GM21786 (cell line): ENCODE measurements around the gene FHL1.
"Not testable (repeated sequence)": the region's sequence is repeated elsewhere in the genome, so short reads cannot be mapped to it uniquely, and the experiment has no call there.

Experiments used
- ATAC-seq: cut with Tn5 transposase; IDR thresholded peaks from one replicate; pipeline ENCODE4 v1.9.1; 2021; ENCODE audit not compliant: unreplicated experiment

The FHL1 gene

DNA sequence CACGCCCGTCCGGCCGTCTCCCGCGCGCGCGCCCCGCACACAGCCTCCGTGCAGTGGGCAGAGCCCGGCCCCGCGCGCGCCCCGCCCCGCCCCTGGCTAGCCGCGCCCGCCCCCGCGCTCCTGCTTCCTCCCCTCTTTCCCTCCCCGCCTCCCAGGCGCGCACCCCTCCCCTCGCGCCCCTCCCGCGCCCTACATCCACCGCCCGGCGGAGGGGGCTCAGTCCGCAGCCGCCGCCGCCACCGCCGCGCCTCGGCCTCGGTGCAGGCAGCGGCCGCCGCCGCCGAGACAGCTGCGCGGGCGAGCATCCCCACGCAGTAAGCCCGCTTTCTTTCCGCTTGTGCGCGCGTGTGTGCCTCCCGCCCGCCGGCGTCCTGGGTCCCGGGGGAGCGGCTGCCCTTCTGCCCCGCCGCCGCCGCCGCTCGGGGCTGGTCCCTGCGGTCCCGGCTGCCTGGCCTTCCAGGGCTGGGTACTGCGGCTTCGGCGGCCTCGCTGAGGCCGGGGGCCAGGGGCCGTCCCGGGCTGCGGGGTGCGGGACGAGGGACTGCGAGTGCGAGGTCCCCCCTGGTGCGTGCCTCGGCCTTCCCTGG, at the start of gene FHL1:
Gene FHL1 (plus strand): TSS at position 219 of the 587 bp plus-strand sequence.
- ATAC-seq, result no peak

- no peak for ATAC-seq
These were observed 49.2 kb upstream of the FHL1 start for GRCh38 chrX:136097871-136098805.

GRCh38 chrX:136104936-136105335, 42.4 kb upstream of the FHL1 start:
- ATAC-seq, result no peak

GRCh38 chrX:136106920-136107528, 40.3 kb upstream of the FHL1 start:
- no peak for ATAC-seq

DNA sequence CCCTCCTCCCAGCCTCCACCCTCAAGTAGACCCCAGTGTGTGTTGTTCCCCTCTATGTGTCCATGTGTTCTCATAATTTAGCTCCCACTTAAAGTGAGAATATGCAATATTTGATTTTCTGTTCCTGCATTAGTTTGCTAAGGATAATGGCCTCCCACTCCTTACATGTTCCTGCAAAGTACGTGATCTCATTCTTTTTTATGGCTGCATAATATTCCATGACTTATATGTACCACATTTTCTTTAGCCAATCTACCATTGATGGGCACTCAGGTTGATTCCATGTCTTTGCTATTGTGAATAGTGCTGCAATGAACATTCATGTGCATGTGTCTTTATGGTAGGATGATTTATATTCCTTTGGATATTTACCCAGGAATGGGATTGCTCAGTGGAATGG, 38.4 kb upstream of the FHL1 start:
- not testable (repeated sequence) for ATAC-seq

- ATAC-seq, result no peak
These were observed 35.0 kb upstream of the FHL1 start for GRCh38 chrX:136112286-136112685.

DNA sequence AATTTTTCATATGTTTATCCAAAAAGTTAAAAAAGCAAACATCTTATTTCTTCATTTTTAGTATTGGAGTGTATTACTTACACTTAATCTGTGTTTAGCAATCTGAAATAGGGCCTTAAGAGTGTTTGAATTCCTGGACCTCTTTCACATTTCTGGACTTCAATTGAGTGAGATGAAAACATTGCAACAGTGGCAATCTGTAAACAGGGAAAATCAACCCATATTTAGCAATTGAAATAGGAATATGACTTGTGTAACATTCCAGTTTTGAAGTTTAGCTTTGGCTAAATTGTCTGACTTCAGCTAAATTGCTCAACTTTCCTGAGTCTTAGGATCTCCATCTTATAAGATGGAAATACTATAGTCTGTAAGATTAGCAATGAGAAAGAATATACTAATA, 34.6 kb upstream of the FHL1 start:
- no peak for ATAC-seq

GRCh38 chrX:136115126-136115903, 32.0 kb upstream of the FHL1 start:
- no peak for ATAC-seq

DNA sequence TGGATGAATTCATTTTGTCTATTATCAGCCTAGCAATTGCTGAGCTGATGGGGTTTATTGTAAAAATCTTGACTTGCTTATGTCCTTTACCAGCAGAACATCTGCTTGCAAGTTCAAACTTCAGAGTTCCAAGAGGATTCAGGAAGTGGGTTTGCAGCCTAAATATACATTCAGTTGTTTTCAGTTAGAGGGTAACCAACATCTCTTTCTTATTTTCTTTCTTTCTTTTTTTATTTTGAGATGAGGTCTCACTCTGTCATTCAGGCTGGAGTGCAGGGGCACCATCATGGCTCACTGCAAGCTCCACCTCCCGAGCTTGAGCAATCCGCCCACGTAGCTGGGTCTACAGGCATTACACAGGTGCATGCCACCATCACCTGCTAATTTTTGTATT, 31.4 kb upstream of the FHL1 start:
- ATAC-seq, result no peak

DNA sequence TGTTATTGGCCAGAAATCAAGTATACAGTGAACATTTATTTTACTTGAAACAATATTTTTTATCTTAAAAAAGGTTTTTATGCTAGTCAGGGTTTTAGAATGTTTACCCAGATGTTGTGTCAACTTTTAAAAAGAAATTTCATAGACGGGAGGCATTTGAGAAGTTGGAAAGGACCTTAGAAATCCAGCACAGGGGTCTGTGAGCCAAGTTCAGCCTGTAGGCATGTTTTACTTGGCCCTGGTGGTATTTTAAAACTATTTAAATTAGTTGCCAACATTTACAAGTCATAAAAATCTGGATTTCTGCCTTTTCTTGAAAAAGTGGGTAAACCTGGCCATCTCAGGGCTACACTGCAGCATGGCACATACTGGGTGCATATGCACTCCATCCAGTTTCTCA, 25.5 kb upstream of the FHL1 start:
- ATAC-seq, result no peak

- no peak for ATAC-seq
These were observed 25.1 kb upstream of the FHL1 start for GRCh38 chrX:136122207-136122606.

- ATAC-seq, result no peak
These were observed 22.2 kb upstream of the FHL1 start for GRCh38 chrX:136125106-136125505.

DNA sequence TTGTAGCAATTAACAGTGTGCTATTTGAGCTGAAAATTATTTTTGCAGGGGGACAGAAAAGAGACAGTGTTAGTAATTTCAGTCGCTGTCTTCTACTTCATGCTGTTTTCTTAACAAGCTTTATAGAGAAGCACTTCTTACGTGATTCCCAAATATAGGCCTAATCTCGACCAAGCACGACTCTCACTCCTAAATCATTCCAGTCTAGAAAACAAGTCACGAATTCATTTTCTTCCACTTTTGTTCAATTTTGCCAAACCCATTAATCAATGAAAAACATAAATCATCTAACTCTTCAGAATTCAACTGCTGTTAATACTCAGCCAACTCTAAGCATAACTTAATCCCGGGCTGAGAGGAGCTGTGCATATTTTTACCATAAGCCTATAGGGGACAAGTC, 21.0 kb upstream of the FHL1 start:
- ATAC-seq, result no peak

DNA sequence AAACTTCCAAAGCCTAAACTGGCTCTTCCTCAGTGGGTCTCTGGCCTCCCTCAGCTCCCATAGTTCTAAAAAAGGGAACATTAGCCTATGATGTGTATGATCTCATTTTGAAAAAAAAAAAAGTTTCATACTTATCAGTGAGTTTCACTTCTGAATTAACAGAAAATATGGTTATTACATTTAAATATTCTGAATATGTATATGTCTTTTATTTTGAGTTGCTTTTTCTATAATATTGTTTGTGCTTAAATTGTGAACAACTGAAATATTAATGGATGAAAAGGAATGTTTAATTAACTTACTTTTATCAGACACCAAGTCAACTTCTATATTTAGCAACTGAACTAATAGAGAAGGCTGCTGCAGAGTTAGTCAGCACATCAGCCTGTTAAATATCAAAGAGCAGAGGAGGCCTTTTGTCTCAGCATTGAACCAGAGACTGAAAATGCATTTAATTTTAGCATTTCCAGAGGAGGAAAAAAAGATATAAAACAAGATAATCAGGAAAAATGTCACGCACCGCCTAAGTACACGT, 20.4 kb upstream of the FHL1 start:
- no peak for ATAC-seq

DNA sequence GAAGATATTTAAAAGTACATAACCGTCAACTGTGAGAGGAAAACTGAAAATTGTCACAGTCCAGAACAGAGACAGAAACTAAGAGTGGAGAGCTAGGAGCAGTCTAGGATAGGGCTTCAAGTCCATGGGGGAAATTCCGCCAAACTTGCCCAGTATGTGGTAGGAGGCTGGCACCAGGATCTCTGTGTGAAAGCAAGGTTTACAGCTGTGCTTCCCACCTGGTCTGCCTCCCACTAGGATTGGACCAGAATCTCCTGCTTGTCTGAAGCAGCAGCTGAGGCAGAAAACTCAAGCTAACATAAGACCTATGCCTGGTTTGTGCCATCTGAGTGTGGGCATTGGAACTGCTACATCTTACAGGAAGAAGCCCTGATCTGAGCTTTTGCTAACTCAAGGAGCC, 18.6 kb upstream of the FHL1 start:
- no peak for ATAC-seq

- ATAC-seq, result no peak
These were observed 16.2 kb upstream of the FHL1 start for GRCh38 chrX:136130931-136131833.

- ATAC-seq, result no peak
These were observed 8.4 kb upstream of the FHL1 start for GRCh38 chrX:136138939-136139338.

DNA sequence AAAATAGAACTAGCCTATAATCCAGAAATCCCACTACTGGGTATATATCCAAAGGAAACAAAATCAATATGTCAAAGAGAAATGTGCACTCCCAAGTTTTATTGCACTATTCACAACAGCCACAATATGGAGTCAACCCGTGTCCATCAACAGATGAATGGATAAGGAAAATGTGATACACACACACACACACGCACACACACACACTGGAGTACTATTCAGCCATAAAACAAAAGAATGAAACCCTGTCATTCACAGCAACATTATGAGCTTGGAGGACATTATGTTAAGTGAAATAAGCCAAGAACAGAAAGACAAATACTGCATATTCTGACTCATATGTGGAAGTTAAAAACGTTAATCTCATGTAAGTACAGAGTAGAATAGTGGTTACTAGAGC, 5.8 kb upstream of the FHL1 start:
- ATAC-seq, result no peak

GRCh38 chrX:136142592-136142991, 4.7 kb upstream of the FHL1 start:
- ATAC-seq, result no peak

DNA sequence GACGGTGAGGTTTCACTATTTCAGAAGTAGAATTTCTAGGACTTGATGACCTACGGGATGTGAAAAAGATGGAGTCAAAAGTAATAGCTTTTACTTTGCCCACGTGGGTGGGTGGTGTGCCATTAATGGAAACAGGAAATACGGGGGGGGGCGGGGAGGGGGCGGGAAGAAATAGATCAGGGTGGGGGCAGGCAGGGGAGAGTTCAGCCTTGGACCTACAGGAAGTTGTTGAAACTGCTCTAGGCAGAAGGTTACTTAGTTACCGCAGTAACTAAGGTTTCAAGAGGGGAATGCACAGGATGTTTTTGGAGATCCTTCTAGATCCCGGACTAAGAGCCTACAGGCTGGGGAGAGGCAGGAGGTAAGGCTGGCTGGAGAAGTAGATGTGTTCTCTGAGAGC, 3.6 kb upstream of the FHL1 start:
- no peak for ATAC-seq
